ENCODE measurements around the gene SPIRE2.

SPIRE2 gene

DNA sequence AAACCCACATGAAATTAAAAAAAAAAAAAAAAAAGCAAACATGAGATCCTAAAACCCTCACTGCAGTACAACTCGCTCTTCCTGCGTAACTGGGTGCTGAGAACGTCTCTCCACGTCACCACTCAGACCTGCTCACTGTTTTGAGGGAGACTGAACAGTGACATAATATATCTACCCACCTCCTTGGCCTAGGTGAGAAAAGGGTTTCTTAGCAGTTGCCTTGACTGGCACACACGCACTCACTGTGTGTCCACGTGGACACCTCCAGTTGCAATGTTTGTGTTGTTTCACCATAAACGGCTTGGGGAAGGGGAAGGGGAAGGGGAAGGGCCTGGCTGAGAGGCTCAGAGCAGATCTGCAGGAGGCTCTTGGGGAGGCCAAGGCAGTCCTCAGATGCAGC lies 43.9 kb upstream of the SPIRE2 start:
- no peak for DNase-seq (ENCODE audit: extremely low read depth, insufficient read length)
- peaks cover 15% of the 10 kb centered on the region for H3K36me3 ChIP-seq (ENCODE audit: control insufficient read depth, insufficient read depth, low read length)
- no peaks in the 10 kb centered on the region for H3K27me3 ChIP-seq (replicated peaks; ENCODE audit: control insufficient read depth, insufficient read depth, low read length)
- TF ChIP-seq, protein P1, sequence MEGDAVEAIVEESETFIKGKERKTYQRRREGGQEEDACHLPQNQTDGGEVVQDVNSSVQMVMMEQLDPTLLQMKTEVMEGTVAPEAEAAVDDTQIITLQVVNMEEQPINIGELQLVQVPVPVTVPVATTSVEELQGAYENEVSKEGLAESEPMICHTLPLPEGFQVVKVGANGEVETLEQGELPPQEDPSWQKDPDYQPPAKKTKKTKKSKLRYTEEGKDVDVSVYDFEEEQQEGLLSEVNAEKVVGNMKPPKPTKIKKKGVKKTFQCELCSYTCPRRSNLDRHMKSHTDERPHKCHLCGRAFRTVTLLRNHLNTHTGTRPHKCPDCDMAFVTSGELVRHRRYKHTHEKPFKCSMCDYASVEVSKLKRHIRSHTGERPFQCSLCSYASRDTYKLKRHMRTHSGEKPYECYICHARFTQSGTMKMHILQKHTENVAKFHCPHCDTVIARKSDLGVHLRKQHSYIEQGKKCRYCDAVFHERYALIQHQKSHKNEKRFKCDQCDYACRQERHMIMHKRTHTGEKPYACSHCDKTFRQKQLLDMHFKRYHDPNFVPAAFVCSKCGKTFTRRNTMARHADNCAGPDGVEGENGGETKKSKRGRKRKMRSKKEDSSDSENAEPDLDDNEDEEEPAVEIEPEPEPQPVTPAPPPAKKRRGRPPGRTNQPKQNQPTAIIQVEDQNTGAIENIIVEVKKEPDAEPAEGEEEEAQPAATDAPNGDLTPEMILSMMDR (IDR thresholded peaks at IDR 0.05; ENCODE audit: insufficient read depth, low read length, poor library complexity, severe bottlenecking), result no peak
- H3K4me3 ChIP-seq (replicated peaks; ENCODE audit: low read depth, low read length), result no peak overlapping the region

DNA sequence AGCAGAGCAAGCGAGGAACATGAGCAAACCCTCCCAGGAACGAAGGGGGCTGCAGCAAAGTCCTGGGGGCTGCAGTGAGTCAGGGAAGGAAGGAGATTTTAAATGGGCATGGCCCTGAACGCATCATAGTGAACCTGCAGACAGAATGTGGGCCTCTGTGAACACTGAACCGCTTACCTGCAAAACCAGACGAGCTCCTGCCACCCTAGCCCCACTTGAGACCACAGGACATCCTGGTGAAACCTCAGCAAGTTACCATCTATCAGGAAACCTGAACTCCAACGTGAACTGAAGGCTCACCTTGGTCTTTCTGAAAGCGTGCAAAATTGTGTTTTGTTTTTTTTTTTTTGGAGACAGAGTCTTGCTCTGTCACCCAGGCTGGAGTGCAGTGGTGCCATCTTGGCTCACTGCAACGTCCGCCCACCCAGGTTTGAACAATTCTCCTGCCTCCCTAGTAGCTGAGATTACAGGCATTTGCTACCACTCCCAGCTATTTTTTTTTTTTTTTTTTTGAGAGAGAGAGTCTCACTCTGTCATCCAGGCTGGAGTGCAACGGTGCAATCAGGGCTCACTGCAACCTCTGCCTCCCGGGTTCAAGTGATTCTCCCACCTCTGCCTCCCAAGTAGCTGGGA lies 42.6 kb upstream of the SPIRE2 start:
- no peaks in the 10 kb centered on the region for H3K27me3 ChIP-seq (replicated peaks; ENCODE audit: control insufficient read depth, insufficient read depth, low read length)
- no peak overlapping the region for H3K4me3 ChIP-seq (replicated peaks; ENCODE audit: low read depth, low read length)
- peaks cover 7% of the 10 kb centered on the region for H3K36me3 ChIP-seq (ENCODE audit: control insufficient read depth, insufficient read depth, low read length)
- no peak for DNase-seq (ENCODE audit: extremely low read depth, insufficient read length)
- TF ChIP-seq, protein P1 (IDR thresholded peaks at IDR 0.05; ENCODE audit: insufficient read depth, low read length, poor library complexity, severe bottlenecking), result no peak

DNA sequence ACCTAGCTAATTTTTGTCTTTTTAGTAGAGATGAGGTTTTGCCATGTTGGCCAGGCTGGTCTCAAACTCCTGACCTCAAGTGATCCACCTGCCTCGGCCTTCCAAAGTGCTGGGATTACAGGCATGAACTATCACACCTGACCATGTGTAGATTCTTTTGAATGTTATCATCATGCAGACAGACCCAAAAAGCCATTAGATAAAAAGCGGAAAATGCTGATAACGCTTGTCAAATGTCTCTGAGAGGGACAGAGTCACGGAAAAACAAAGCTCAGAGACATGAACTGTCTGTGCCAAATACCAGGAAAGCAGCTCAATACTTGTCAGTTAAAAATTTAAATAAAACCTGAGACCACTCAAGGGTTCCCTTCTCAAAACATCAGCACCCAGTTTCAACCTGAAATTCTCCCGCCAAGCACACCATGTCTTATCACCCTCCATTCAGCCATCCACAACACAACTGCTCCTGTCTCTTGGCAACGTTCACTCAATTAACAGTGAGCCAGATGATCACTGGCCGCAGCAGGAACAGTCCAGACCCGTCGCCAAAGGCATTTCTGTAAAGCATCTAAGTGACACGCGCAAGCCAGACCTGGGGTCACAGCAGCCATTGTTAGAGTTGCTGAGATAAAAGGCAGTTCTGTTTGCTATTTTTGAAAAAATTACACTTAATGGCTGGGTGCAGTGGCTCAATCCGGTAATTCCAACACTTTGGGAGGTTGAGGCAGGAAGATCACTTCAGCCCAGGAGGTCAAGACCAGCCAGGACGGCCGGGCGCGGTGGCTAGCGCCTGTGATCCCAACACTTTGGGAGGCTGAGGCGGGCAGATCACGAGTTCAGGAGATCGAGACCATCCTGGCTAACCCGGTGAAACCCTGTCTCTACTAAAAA lies 41.6 kb upstream of the SPIRE2 start:
- Histone ChIP-seq H3K27me3 (replicated peaks; ENCODE audit: control insufficient read depth, insufficient read depth, low read length) (no peaks in the 10 kb centered on the region), H3K36me3 (ENCODE audit: control insufficient read depth, insufficient read depth, low read length) (peaks cover 13% of the 10 kb centered on the region), H3K4me3 (replicated peaks; ENCODE audit: low read depth, low read length) (no peak overlapping the region)
- TF ChIP-seq, protein P1 (IDR thresholded peaks at IDR 0.05; ENCODE audit: insufficient read depth, low read length, poor library complexity, severe bottlenecking), result no peak
- no peak for DNase-seq (ENCODE audit: extremely low read depth, insufficient read length)

DNA sequence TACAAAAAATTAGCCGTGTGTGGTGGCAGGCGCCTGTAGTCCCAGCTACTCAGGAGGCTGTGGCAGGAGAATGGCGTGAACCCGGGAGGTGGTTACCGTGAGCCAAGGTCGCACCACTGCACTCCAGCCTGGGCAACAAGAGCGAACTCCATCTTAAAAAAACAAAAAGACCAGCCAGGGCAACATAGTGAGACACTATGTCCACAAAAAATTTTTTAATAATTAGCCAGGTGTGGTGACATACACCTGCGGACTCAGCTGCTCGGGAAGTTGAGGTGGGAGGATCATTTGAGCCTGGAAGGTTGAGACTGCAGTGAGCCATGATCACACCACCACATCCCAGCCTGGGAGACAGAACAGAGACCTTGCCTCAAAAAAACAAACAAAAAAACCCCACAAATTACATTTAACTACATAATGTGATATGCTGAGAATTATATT lies 40.9 kb upstream of the SPIRE2 start:
- Histone ChIP-seq H3K4me3 (replicated peaks; ENCODE audit: low read depth, low read length) (no peak overlapping the region), H3K27me3 (replicated peaks; ENCODE audit: control insufficient read depth, insufficient read depth, low read length) (no peaks in the 10 kb centered on the region), H3K36me3 (ENCODE audit: control insufficient read depth, insufficient read depth, low read length) (peaks cover 20% of the 10 kb centered on the region)
- TF ChIP-seq, protein P1 (IDR thresholded peaks at IDR 0.05; ENCODE audit: insufficient read depth, low read length, poor library complexity, severe bottlenecking), result no peak
- DNase-seq (ENCODE audit: extremely low read depth, insufficient read length), result no peak

DNA sequence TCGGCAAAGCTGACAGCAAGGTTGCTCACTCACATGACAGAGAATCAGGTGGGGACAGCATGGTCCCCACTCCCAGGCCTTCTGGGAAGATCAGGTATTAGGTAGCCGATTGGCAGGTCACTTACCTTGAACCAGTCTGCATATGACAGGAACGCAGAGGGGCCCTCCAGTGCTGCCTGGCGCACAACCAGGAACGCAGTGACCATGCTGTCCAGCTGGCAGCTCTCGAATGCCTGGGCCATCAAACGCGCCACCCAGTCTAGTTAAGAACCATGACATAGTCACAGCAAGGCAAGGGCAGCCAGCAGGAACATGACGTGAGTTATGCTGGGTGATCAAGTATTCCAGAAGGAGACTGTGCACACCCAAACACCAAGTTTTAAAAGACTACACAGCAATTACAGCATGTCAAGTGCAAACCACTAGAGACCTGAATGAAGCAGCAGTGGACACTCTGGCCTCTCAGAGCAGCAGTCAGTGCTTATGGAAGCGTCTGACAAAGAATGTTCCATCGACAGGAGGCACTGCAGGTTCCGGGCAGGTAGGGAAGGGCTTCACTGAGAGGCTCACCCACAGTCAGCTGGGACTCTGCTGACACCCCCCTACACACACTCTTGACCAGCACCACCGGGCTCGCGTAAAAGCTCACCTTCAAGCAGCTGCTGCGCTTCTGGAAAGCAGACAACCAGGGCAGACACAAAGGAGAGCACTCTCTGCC lies 36.8 kb upstream of the SPIRE2 start:
- Histone ChIP-seq H3K36me3 (ENCODE audit: control insufficient read depth, insufficient read depth, low read length) (peaks cover 16% of the 10 kb centered on the region), H3K27me3 (replicated peaks; ENCODE audit: control insufficient read depth, insufficient read depth, low read length) (no peaks in the 10 kb centered on the region), H3K4me3 (replicated peaks; ENCODE audit: low read depth, low read length) (no peak overlapping the region)
- TF ChIP-seq, protein P1 (IDR thresholded peaks at IDR 0.05; ENCODE audit: insufficient read depth, low read length, poor library complexity, severe bottlenecking), result no peak
- DNase-seq (ENCODE audit: extremely low read depth, insufficient read length), result no peak
